ENCODE measurements around the gene ZNF536.

DNA sequence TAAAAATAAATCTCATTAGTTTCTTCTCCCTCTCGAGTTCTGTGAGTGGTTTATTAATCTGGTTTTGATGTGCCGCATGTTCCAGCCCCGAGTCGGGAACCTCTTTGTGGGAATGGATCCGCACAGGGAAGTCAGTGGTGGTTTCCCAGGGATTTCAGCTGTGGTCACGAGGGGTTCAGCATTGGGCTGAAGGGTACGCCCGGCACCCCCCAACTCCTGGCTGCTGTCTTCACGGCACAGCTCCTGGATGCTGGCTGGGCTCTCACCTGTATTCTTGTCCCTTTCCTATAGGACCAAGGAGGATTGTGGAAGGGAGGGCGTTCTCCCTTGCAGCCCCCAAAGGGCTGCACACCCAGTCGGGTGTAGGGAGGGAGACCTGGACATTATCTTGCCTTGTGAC lies 167.8 kb downstream of the ZNF536 start:
- TF ChIP-seq, protein P1, sequence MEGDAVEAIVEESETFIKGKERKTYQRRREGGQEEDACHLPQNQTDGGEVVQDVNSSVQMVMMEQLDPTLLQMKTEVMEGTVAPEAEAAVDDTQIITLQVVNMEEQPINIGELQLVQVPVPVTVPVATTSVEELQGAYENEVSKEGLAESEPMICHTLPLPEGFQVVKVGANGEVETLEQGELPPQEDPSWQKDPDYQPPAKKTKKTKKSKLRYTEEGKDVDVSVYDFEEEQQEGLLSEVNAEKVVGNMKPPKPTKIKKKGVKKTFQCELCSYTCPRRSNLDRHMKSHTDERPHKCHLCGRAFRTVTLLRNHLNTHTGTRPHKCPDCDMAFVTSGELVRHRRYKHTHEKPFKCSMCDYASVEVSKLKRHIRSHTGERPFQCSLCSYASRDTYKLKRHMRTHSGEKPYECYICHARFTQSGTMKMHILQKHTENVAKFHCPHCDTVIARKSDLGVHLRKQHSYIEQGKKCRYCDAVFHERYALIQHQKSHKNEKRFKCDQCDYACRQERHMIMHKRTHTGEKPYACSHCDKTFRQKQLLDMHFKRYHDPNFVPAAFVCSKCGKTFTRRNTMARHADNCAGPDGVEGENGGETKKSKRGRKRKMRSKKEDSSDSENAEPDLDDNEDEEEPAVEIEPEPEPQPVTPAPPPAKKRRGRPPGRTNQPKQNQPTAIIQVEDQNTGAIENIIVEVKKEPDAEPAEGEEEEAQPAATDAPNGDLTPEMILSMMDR (IDR thresholded peaks at IDR 0.05): no peak
- no peak for TF ChIP-seq POLR2A (IDR thresholded peaks at IDR 0.05)

Measured in Peyer's patch (tissue), 4 donors.